DOHH2 (cell line): Measurements from ENCODE around the gene MLH1.

Source experiments
- EZH2phosphoT487 ChIP-seq: fragments of 200-600 bp; sonication (generic); IDR thresholded peaks from 2 replicates; pipeline ENCODE4 v1.6.1; 2017; ENCODE audit warnings: borderline replicate concordance, mild to moderate bottlenecking, antibody characterized with exemption, low read length, moderate library complexity, mixed read lengths
- TF ChIP-seq, protein P1 (sequence below): fragments of 200-600 bp; sonication (generic); IDR thresholded peaks from one replicate; pipeline ENCODE4 v1.5.1; 2014; ENCODE audit warnings: antibody characterized with exemption, mild to moderate bottlenecking, low read depth, low read length; ENCODE audit not compliant: poor library complexity, severe bottlenecking

GRCh38 chr3:36964817-36965216 is 28.5 kb upstream of the MLH1 start:
- TF ChIP-seq, protein P1, sequence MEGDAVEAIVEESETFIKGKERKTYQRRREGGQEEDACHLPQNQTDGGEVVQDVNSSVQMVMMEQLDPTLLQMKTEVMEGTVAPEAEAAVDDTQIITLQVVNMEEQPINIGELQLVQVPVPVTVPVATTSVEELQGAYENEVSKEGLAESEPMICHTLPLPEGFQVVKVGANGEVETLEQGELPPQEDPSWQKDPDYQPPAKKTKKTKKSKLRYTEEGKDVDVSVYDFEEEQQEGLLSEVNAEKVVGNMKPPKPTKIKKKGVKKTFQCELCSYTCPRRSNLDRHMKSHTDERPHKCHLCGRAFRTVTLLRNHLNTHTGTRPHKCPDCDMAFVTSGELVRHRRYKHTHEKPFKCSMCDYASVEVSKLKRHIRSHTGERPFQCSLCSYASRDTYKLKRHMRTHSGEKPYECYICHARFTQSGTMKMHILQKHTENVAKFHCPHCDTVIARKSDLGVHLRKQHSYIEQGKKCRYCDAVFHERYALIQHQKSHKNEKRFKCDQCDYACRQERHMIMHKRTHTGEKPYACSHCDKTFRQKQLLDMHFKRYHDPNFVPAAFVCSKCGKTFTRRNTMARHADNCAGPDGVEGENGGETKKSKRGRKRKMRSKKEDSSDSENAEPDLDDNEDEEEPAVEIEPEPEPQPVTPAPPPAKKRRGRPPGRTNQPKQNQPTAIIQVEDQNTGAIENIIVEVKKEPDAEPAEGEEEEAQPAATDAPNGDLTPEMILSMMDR: no peak
- TF ChIP-seq EZH2phosphoT487: no peak
